Measurements from ENCODE around the gene NLGN4Y.

- TF ChIP-seq POLR2A (IDR thresholded peaks at IDR 0.05) (no peak), CTCF (IDR thresholded peaks at IDR 0.05) (no peak)
Observed at GRCh38 chrY:14586725-14587124, 62.4 kb downstream of the NLGN4Y start.
